Liver (tissue), 3 donors: ENCODE data around the gene ZMYM2.

Experiments used
- TF ChIP-seq, protein P1 (sequence below): IDR thresholded peaks from 2 replicates; pipeline ENCODE4 v1.6.1; 2016; ENCODE audit warnings: antibody characterized with exemption
- TF ChIP-seq, protein P2 (sequence below): fragments of 150-350 bp; IDR thresholded peaks from 2 replicates; pipeline ENCODE4 v1.5.1; 2017; ENCODE audit warnings: improper control_type of control experiment, low read depth, low read length; ENCODE audit not compliant: missing input control
- TF ChIP-seq, protein P3 (sequence below): IDR thresholded peaks from 2 replicates; pipeline ENCODE4 v1.6.1; 2016; ENCODE audit warnings: antibody characterized with exemption, mild to moderate bottlenecking
- donor health status: healthy.
- donor health status: healthy.

DNA sequence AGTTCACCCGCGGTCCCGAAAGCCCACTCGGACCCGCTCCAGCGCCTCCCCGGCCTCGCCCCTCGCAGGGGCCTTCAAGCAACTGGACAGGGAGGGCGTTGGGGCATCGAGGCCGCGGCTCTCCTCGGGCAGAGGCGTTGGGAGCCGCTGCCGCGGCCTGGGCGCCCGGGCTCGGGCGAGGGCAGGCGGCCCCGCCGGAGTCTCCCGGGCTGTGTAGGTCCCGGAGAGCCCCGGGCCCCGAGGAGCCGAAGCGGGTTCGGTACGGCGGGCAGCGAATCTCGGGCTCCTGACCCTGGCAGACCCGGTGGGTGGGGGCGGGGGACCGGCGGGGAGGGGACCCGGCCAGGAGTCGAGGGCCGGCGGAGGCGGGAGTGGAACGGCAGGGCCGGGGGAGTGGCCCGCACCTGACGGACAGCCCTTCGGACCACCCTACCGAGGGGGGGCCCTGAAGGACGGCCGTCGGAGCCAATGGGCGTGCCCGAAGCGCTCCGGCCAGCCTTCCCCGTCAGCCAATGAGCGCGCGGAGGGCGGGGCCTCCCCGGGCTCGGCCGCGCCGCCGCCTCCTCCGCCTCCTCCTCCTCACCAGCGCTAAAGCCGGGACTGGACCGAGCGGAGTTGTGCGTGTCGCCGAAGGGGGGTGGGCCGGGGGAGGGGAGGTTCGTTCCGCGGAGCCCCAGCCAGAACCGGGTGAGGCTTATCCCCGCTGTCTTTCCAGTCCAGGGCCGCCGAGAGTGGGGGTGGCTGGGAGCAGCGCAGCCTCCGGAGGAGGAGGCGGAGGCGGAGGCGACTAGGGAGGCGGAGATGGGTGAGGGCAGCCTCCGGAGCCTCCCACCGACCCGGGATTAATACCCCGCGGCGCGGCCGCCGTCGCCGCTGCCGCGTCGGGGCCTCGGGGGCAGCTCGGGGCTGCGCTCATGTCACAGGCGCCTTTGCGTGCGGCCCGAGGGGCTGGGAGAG lies at the start of gene ZMYM2:
- TF ChIP-seq, protein P1, sequence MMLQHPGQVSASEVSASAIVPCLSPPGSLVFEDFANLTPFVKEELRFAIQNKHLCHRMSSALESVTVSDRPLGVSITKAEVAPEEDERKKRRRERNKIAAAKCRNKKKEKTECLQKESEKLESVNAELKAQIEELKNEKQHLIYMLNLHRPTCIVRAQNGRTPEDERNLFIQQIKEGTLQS: no peak
- TF ChIP-seq, protein P2, sequence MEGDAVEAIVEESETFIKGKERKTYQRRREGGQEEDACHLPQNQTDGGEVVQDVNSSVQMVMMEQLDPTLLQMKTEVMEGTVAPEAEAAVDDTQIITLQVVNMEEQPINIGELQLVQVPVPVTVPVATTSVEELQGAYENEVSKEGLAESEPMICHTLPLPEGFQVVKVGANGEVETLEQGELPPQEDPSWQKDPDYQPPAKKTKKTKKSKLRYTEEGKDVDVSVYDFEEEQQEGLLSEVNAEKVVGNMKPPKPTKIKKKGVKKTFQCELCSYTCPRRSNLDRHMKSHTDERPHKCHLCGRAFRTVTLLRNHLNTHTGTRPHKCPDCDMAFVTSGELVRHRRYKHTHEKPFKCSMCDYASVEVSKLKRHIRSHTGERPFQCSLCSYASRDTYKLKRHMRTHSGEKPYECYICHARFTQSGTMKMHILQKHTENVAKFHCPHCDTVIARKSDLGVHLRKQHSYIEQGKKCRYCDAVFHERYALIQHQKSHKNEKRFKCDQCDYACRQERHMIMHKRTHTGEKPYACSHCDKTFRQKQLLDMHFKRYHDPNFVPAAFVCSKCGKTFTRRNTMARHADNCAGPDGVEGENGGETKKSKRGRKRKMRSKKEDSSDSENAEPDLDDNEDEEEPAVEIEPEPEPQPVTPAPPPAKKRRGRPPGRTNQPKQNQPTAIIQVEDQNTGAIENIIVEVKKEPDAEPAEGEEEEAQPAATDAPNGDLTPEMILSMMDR: no peak
- TF ChIP-seq, protein P3, sequence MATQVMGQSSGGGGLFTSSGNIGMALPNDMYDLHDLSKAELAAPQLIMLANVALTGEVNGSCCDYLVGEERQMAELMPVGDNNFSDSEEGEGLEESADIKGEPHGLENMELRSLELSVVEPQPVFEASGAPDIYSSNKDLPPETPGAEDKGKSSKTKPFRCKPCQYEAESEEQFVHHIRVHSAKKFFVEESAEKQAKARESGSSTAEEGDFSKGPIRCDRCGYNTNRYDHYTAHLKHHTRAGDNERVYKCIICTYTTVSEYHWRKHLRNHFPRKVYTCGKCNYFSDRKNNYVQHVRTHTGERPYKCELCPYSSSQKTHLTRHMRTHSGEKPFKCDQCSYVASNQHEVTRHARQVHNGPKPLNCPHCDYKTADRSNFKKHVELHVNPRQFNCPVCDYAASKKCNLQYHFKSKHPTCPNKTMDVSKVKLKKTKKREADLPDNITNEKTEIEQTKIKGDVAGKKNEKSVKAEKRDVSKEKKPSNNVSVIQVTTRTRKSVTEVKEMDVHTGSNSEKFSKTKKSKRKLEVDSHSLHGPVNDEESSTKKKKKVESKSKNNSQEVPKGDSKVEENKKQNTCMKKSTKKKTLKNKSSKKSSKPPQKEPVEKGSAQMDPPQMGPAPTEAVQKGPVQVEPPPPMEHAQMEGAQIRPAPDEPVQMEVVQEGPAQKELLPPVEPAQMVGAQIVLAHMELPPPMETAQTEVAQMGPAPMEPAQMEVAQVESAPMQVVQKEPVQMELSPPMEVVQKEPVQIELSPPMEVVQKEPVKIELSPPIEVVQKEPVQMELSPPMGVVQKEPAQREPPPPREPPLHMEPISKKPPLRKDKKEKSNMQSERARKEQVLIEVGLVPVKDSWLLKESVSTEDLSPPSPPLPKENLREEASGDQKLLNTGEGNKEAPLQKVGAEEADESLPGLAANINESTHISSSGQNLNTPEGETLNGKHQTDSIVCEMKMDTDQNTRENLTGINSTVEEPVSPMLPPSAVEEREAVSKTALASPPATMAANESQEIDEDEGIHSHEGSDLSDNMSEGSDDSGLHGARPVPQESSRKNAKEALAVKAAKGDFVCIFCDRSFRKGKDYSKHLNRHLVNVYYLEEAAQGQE: peak; percentile 85
